GM12892 (cell line): ENCODE measurements around the gene KRT71.

ENCODE experiments used
- DNase-seq: peaks from one replicate; pipeline ENCODE4 v3.0.0; 2011; ENCODE audit not compliant: insufficient read length
- FAIRE-seq: peaks from 2 replicates; lab custom pipeline; 2011; peaks lifted over from hg19 to GRCh38; lab: Jason Lieb, UNC
- POLR2A ChIP-seq: IDR thresholded peaks from 2 replicates; pipeline ENCODE4 v1.6.1; 2011; ENCODE audit warnings: low read depth, low read length, control low read depth
- POLR2AphosphoS5 ChIP-seq: IDR thresholded peaks from 2 replicates; pipeline ENCODE4 v1.6.1; 2011; ENCODE audit warnings: low read depth, low read length, control low read depth
- TAF1 ChIP-seq: IDR thresholded peaks from 2 replicates; pipeline ENCODE4 v1.6.1; 2011; ENCODE audit warnings: low read depth, mild to moderate bottlenecking, control low read depth, low read length, borderline replicate concordance

Gene KRT71

DNA sequence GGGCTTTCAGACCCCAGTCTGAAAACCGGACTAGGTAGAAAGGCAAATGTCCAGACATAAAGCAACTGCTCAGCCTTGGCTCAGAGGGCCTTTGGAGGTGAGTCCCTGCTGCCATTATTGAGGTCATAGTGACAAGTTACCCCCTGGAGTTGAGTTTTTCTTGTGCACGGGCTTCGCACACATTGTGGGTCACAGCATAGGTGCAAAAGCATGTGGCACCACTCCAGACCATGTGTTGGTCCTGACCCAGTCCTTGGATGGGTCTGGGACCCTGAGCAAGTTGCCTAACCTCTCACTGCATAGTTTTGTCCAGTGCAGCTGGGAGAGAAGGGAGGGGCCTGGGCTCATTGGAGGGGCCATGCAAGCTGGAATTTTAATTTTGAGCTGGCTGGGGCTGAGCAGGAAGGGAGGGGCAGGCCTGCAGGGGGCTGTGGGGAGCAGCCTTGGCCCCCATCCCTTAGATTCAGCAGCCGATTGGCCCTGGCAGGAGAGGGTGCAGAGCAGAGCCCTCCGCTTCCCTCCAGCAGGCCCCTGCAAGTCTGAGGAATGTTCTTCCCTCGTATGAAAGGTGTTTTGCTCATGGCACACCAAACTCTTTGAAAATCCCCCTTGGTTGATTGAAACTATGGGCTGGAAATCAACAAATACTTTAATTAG, 28.6 kb downstream of the KRT71 start:
- FAIRE-seq (no peak), DNase-seq (no peak)
- no peak for TF ChIP-seq TAF1
- no peak for TF ChIP-seq POLR2AphosphoS5
- TF ChIP-seq POLR2A, result no peak

DNA sequence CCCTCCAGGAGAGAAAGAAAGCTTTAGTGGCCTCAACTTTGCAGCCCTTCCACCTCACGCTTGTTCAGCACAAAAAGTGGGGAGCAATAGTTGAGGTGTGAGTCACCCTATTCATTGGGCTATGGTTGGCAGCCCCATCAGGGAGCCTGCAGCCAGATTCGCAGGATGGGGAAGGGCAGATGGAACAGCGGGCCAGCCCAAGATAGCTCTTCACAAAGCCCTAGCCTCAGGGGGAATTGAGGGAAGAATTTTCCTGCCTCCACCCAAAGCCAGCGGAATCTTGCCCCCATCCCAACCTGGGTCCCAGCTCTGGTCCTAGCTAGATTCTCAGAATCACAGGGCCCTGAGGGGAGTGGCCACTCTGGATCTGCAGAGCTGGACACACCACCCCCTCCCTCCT, 29.1 kb downstream of the KRT71 start:
- no peak for DNase-seq
- no peak for TF ChIP-seq TAF1
- TF ChIP-seq POLR2AphosphoS5, result no peak
- no peak for TF ChIP-seq POLR2A
- FAIRE-seq, result no peak

DNA sequence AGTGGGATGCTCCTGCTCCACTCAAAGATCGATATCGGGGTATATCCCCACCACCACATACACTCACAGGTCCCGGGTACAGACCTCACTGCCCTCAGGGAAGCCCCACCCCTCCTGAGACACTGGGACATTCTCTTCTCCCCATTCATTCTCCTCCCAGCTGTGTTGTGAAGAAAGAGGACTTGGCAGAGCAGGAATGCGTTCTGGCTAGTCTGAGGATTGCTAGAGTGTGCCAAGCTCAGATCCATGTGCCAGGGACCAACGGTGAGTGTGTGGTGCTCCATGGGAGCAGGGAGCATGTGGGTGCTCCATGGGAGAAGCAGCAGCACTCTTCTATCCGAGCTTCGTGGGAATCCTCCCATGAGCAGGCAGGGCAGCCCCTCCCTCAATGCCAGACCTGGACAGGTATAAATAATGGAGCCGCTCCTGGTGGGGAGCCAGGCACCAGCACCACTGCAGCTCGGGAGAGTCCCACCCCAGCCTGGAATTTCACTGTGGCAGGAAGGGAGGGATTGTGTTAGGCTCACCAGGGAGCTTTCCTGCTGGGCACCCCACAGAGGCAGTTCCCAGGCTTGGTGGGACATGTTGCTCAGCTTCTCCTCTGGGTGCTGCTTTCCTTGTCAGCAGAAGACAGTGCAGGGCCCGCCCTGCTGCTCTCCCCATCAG, 30.5 kb downstream of the KRT71 start:
- DNase-seq, result no peak
- no peak for FAIRE-seq
- no peak for TF ChIP-seq TAF1
- TF ChIP-seq POLR2AphosphoS5, result no peak
- no peak for TF ChIP-seq POLR2A

- DNase-seq (no peak), FAIRE-seq (no peak)
- TF ChIP-seq TAF1 (no peak), POLR2AphosphoS5 (no peak), POLR2A (no peak)
Measured at GRCh38 chr12:52521568-52522266, 31.2 kb downstream of the KRT71 start.

DNA sequence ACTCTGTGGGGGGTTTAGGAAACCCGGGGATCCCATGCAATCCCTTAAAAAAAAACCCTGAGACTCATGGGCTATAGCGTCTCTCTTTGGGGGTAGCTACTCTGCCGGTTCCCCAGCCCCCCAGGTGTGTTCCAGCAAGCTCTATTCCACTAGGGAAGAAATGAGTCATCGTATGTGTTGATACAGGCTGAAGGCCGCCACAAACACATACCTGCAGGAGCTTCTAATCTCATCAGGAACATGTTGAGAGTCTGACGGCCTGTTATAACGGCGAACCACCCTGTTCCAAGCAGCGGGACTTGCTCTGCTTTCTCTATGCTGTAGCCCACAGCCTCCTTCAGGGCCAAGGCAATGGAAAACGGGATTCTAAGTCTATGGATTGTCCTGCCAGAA, 31.8 kb downstream of the KRT71 start:
- FAIRE-seq (no peak), DNase-seq (no peak)
- no peak for TF ChIP-seq POLR2A
- TF ChIP-seq POLR2AphosphoS5, result no peak
- TF ChIP-seq TAF1, result no peak

- FAIRE-seq (no peak), DNase-seq (no peak)
- no peak for TF ChIP-seq POLR2AphosphoS5
- no peak for TF ChIP-seq POLR2A
- no peak for TF ChIP-seq TAF1
Measured at GRCh38 chr12:52519826-52520662, 32.9 kb downstream of the KRT71 start, which contains the start of gene KRT5. Gene KRT5 (minus strand): TSS chr12:52520394. CDS start chr12:52520296, 98 bp downstream.

- FAIRE-seq, result no peak
- TF ChIP-seq POLR2A, result no peak
- no peak for TF ChIP-seq TAF1
- TF ChIP-seq POLR2AphosphoS5, result no peak
Measured at GRCh38 chr12:52519387-52519703, 33.6 kb downstream of the KRT71 start.

GRCh38 chr12:52518574-52519386, 34.2 kb downstream of the KRT71 start:
- TF ChIP-seq POLR2A (no peak), POLR2AphosphoS5 (no peak), TAF1 (no peak)
- DNase-seq (no peak), FAIRE-seq (no peak)

More at GRCh38 chr12:52519387-52519703, 33.6 kb downstream of the KRT71 start:
- DNase-seq, result no peak

- no peak for FAIRE-seq
- TF ChIP-seq POLR2A, result no peak
- TF ChIP-seq TAF1, result no peak
- TF ChIP-seq POLR2AphosphoS5, result no peak
- no peak for DNase-seq
Measured at GRCh38 chr12:52517888-52518287, 35.1 kb downstream of the KRT71 start.
